Measurements from ENCODE around the gene KANK3.

GRCh38 chr19:8336660-8337059 is 6.4 kb downstream of the KANK3 start:
- no peak for TF ChIP-seq POLR2A (IDR thresholded peaks at IDR 0.05)
- no peak for TF ChIP-seq EP300 (IDR thresholded peaks at IDR 0.05; ENCODE audit: low read depth)
- no peak for TF ChIP-seq CTCF (IDR thresholded peaks at IDR 0.05)

Data from transverse colon (tissue), 3 donors.